ENCODE measurements around the gene HOXB9.
A peak's percentile ranks its signal among the peaks of the same experiment; 100 is the strongest.

DNA sequence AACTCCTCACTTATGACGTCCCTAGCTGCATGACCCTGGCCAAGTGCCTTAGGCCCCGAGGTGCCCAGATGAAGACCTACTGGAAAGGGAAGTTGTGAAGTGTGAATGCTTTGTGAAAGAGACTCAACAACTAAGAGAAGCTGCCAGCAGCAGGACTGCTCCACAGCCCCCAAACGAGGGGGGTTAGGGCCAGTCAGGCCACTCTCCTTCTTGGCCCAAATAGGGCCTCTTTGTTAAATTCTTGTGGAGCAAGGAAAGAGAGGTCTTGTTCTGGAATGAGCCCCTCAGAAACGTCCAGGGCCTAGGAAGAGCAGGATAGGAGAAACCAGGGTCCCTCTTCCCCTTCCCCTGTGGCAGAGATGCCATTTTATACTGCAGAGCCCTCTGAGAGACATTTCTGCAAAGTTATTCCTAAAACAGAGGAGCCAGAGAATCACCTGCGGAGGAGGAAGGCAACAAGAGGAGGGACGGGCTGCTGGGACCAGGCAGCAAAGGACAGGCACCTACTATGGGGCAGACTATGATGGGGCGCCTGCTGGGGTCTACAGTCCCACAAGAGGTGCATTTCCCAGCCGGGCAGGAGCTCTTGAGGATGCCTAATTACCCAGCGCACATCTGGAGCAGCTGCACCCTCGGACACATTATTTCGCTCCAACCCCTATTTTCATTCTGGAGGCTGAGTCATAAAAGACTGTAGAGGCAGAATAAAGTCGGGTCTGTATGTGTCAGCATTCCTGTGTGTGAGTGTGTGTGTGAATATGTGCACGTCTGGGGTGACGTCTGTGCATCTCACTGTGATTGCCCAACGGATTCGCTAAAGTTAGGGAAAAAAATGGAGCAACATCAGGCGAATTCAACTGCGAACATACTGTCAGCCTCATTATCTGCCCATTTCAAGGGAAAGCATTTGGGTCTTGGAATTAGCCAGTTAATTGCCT, 11.4 kb upstream of the HOXB9 start:
- TF ChIP-seq, protein P1, sequence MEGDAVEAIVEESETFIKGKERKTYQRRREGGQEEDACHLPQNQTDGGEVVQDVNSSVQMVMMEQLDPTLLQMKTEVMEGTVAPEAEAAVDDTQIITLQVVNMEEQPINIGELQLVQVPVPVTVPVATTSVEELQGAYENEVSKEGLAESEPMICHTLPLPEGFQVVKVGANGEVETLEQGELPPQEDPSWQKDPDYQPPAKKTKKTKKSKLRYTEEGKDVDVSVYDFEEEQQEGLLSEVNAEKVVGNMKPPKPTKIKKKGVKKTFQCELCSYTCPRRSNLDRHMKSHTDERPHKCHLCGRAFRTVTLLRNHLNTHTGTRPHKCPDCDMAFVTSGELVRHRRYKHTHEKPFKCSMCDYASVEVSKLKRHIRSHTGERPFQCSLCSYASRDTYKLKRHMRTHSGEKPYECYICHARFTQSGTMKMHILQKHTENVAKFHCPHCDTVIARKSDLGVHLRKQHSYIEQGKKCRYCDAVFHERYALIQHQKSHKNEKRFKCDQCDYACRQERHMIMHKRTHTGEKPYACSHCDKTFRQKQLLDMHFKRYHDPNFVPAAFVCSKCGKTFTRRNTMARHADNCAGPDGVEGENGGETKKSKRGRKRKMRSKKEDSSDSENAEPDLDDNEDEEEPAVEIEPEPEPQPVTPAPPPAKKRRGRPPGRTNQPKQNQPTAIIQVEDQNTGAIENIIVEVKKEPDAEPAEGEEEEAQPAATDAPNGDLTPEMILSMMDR (conservative IDR thresholded peaks at IDR 0.05; ENCODE audit: low read depth in 2 of 2) = no peak
- TF ChIP-seq POLR2AphosphoS5 (IDR thresholded peaks at IDR 0.05; ENCODE audit: low read depth) = no peak
- no peak for TF ChIP-seq JUNB (IDR thresholded peaks at IDR 0.05; ENCODE audit: unreplicated experiment)
- TF ChIP-seq EZH2 (IDR thresholded peaks at IDR 0.05; ENCODE audit: low read depth, unreplicated experiment) = peak; percentile 51
- TF ChIP-seq CREB1 (CRISPR knock-in tag; IDR thresholded peaks at IDR 0.05; ENCODE audit: low read depth) = no peak
- TF ChIP-seq, protein P2, sequence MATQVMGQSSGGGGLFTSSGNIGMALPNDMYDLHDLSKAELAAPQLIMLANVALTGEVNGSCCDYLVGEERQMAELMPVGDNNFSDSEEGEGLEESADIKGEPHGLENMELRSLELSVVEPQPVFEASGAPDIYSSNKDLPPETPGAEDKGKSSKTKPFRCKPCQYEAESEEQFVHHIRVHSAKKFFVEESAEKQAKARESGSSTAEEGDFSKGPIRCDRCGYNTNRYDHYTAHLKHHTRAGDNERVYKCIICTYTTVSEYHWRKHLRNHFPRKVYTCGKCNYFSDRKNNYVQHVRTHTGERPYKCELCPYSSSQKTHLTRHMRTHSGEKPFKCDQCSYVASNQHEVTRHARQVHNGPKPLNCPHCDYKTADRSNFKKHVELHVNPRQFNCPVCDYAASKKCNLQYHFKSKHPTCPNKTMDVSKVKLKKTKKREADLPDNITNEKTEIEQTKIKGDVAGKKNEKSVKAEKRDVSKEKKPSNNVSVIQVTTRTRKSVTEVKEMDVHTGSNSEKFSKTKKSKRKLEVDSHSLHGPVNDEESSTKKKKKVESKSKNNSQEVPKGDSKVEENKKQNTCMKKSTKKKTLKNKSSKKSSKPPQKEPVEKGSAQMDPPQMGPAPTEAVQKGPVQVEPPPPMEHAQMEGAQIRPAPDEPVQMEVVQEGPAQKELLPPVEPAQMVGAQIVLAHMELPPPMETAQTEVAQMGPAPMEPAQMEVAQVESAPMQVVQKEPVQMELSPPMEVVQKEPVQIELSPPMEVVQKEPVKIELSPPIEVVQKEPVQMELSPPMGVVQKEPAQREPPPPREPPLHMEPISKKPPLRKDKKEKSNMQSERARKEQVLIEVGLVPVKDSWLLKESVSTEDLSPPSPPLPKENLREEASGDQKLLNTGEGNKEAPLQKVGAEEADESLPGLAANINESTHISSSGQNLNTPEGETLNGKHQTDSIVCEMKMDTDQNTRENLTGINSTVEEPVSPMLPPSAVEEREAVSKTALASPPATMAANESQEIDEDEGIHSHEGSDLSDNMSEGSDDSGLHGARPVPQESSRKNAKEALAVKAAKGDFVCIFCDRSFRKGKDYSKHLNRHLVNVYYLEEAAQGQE (IDR thresholded peaks at IDR 0.05; ENCODE audit: unreplicated experiment) = no peak
- no peak for TF ChIP-seq ZNF331 (CRISPR knock-in tag; IDR thresholded peaks at IDR 0.05; ENCODE audit: low read depth)
- TF ChIP-seq EZH2phosphoT487 (IDR thresholded peaks at IDR 0.05; ENCODE audit: unreplicated experiment) = no peak
